K562 (cell line): ENCODE measurements around the gene DIS3L. TPM values are rescaled to one million over a fixed set of nuclear protein-coding genes. Genes with fewer than 3 reads are reported as not detected.

Experiments used
- BHLHE40 ChIP-seq: IDR thresholded peaks from 2 replicates; pipeline ENCODE4 v1.6.1; 2011; ENCODE audit warnings: low read length, improper control_type of control experiment
- CXXC5 ChIP-seq: fragments of 250-450 bp; sonication (Bioruptor Pico); IDR thresholded peaks from 2 replicates; pipeline ENCODE4 v1.8.0; 2022; ENCODE audit warnings: inconsistent platforms, mild to moderate bottlenecking, moderate library complexity
- E2F3 ChIP-seq: fragments of 250-450 bp; sonication (Bioruptor Pico); IDR thresholded peaks from 2 replicates; pipeline ENCODE4 v1.4.0; 2020; ENCODE audit warnings: mild to moderate bottlenecking
- GTF2E2 ChIP-seq: fragments of 200-800 bp; sonication (Bioruptor generic); IDR thresholded peaks from 2 replicates; pipeline ENCODE4 v1.6.1; 2016; ENCODE audit warnings: missing genetic modification characterization, missing compliant biosample characterization
- KLF13 ChIP-seq: fragments of 450-650 bp; IDR thresholded peaks from 2 replicates; pipeline ENCODE4 v1.6.1; 2016; ENCODE audit warnings: missing genetic modification characterization, low read depth, mild to moderate bottlenecking, missing compliant biosample characterization, moderate library complexity, borderline replicate concordance
- MED1 ChIP-seq: sonication (generic); formaldehyde crosslinking; IDR thresholded peaks from 2 replicates; pipeline ENCODE4 v1.8.1; 2023; ENCODE audit warnings: missing genetic modification reagents, borderline replicate concordance
- NFRKB ChIP-seq: fragments of 450-650 bp; IDR thresholded peaks from 2 replicates; pipeline ENCODE4 v1.6.1; 2016; ENCODE audit warnings: low read depth
- PCBP2 ChIP-seq: fragments of 200-400 bp; formaldehyde crosslinking; IDR thresholded peaks from 2 replicates; pipeline ENCODE4 v1.6.1; 2018; ENCODE audit warnings: low read length, low read depth, mild to moderate bottlenecking, moderate library complexity; ENCODE audit not compliant: poor library complexity, severe bottlenecking
- RBM17 ChIP-seq: fragments of 200-400 bp; formaldehyde crosslinking; IDR thresholded peaks from 2 replicates; pipeline ENCODE4 v1.6.1; 2017; ENCODE audit warnings: low read depth, mild to moderate bottlenecking, low read length, borderline replicate concordance
- SLC30A9 ChIP-seq: fragments of 250-450 bp; sonication (Bioruptor Pico); IDR thresholded peaks from 2 replicates; pipeline ENCODE4 v1.8.0; 2022; ENCODE audit warnings: mild to moderate bottlenecking, moderate library complexity
- SP1 ChIP-seq: sonication (generic); formaldehyde crosslinking; IDR thresholded peaks from 2 replicates; pipeline ENCODE4 v1.8.1; 2022; ENCODE audit warnings: mild to moderate bottlenecking, missing genetic modification reagents
- THRAP3 ChIP-seq: fragments of 450-650 bp; IDR thresholded peaks from 2 replicates; pipeline ENCODE4 v1.6.1; 2016; ENCODE audit warnings: mild to moderate bottlenecking, inconsistent platforms, borderline replicate concordance
- ZNF146 ChIP-seq: IDR thresholded peaks from one replicate; pipeline ENCODE4 v1.6.1; 2018; ENCODE audit warnings: missing compliant biosample characterization; ENCODE audit not compliant: unreplicated experiment
- ZNF239 ChIP-seq: fragments of 250-450 bp; sonication (Bioruptor Pico); IDR thresholded peaks from 2 replicates; pipeline ENCODE4 v1.4.0; 2020; ENCODE audit warnings: mild to moderate bottlenecking
- ZNF507 ChIP-seq: conservative IDR thresholded peaks from 2 replicates; pipeline ENCODE4 v1.6.1; 2017; ENCODE audit warnings: missing genetic modification characterization, missing compliant biosample characterization
- ZSCAN32 ChIP-seq: fragments of 450-650 bp; formaldehyde crosslinking; IDR thresholded peaks from 2 replicates; pipeline ENCODE4 v1.4.0; 2020; ENCODE audit warnings: mild to moderate bottlenecking, moderate library complexity
- polyA plus RNA-seq, 8 experiments: library from polyadenylated mRNA; depleted of rRNA in 4 of 8; stranded (reverse) in 5 of 8; unstranded in 3 of 8; fragments of >200 nt; fragmentation: Nextera tagmentation in 2 of 8; fragmentation: Illumina TruSeq in 1 of 8; extraction: Ambion mirVana in 2 of 8; extraction: Trizol in 1 of 8; gene quantifications; 2 replicates each; pipeline versions ENCODE4 v1.2.1 to v1.2.3, GENCODE V29; 2011 to 2014; ENCODE audit warnings: inconsistent platforms in 1 of 8, missing spikeins in 1 of 8
- total RNA-seq, 7 experiments: library from RNA; depleted of rRNA in 6 of 7; stranded (reverse); fragments of >200 nt in 6 of 7; fragmentation: Illumina TruSeq in 2 of 7; extraction: Trizol in 2 of 7; gene quantifications; 2 replicates each; pipeline versions ENCODE4 v1.2.1 to v1.2.3, GENCODE V29; 2011 to 2021; ENCODE audit warnings: low replicate concordance in 1 of 7
- TF ChIP-seq, protein P1 (sequence below): fragments of 250-450 bp; sonication (Bioruptor Pico); IDR thresholded peaks from 2 replicates; pipeline ENCODE4 v1.9.0; 2021; ENCODE audit warnings: mild to moderate bottlenecking, inconsistent platforms
- TF ChIP-seq, protein P2 (sequence below), 2 experiments: fragments of 450-650 bp; formaldehyde crosslinking in 1 of 2; IDR thresholded peaks; 2 replicates each; pipeline versions ENCODE4 v1.4.0 to v1.6.1; 2014 to 2020; ENCODE audit warnings: mild to moderate bottlenecking in 2 of 2, borderline replicate concordance in 1 of 2, low read depth in 1 of 2

Gene DIS3L
- total and polyA plus RNA-seq, 9 of the 15 experiments (the other 6 are each of a cell fraction or from before 2014, with no cell fraction given) = 5.9 to 34.6 (median 16.9) TPM

GRCh38 chr15:66356359-66357236 lies 63.2 kb downstream of the DIS3L start, which contains the start of gene TIPIN (continued):
- TF ChIP-seq, protein P1, sequence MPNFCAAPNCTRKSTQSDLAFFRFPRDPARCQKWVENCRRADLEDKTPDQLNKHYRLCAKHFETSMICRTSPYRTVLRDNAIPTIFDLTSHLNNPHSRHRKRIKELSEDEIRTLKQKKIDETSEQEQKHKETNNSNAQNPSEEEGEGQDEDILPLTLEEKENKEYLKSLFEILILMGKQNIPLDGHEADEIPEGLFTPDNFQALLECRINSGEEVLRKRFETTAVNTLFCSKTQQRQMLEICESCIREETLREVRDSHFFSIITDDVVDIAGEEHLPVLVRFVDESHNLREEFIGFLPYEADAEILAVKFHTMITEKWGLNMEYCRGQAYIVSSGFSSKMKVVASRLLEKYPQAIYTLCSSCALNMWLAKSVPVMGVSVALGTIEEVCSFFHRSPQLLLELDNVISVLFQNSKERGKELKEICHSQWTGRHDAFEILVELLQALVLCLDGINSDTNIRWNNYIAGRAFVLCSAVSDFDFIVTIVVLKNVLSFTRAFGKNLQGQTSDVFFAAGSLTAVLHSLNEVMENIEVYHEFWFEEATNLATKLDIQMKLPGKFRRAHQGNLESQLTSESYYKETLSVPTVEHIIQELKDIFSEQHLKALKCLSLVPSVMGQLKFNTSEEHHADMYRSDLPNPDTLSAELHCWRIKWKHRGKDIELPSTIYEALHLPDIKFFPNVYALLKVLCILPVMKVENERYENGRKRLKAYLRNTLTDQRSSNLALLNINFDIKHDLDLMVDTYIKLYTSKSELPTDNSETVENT (CRISPR knock-in tag) = peak; percentile 88
- TF ChIP-seq E2F3 (CRISPR knock-in tag) = peak; percentile 99
- no peak for TF ChIP-seq KLF13
- no peak for TF ChIP-seq ZNF146 (CRISPR knock-in tag)
- TF ChIP-seq SLC30A9 (CRISPR knock-in tag) = no peak
- peak; percentile 30; the same call in 1 of the 2 replicates for TF ChIP-seq NFRKB
- TF ChIP-seq BHLHE40 = peak; percentile 92
- TF ChIP-seq, protein P2, sequence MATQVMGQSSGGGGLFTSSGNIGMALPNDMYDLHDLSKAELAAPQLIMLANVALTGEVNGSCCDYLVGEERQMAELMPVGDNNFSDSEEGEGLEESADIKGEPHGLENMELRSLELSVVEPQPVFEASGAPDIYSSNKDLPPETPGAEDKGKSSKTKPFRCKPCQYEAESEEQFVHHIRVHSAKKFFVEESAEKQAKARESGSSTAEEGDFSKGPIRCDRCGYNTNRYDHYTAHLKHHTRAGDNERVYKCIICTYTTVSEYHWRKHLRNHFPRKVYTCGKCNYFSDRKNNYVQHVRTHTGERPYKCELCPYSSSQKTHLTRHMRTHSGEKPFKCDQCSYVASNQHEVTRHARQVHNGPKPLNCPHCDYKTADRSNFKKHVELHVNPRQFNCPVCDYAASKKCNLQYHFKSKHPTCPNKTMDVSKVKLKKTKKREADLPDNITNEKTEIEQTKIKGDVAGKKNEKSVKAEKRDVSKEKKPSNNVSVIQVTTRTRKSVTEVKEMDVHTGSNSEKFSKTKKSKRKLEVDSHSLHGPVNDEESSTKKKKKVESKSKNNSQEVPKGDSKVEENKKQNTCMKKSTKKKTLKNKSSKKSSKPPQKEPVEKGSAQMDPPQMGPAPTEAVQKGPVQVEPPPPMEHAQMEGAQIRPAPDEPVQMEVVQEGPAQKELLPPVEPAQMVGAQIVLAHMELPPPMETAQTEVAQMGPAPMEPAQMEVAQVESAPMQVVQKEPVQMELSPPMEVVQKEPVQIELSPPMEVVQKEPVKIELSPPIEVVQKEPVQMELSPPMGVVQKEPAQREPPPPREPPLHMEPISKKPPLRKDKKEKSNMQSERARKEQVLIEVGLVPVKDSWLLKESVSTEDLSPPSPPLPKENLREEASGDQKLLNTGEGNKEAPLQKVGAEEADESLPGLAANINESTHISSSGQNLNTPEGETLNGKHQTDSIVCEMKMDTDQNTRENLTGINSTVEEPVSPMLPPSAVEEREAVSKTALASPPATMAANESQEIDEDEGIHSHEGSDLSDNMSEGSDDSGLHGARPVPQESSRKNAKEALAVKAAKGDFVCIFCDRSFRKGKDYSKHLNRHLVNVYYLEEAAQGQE (IDR thresholded peaks at IDR 0.05; ENCODE audit: borderline replicate concordance) = no peak
- TF ChIP-seq, protein P2 (CRISPR knock-in tag; IDR thresholded peaks at IDR 0.05; ENCODE audit: low read depth) = 0 out of 2 replicates have a peak, but pooled peaks have one; percentile 32
- TF ChIP-seq CXXC5 (CRISPR knock-in tag) = peak; percentile 96
- no peak for TF ChIP-seq PCBP2
- 0 out of 2 replicates have a peak, but pooled peaks have one; percentile 42 for TF ChIP-seq THRAP3
- TF ChIP-seq ZNF239 = no peak
- TF ChIP-seq SP1 = peak; percentile 91
- no peak for TF ChIP-seq RBM17
- TF ChIP-seq ZNF507 (tag) = no peak
- TF ChIP-seq MED1 (CRISPR knock-in tag) = no peak
- no peak for TF ChIP-seq ZSCAN32 (CRISPR knock-in tag)
- TF ChIP-seq GTF2E2 = no peak; the same call in 1 of the 2 replicates
